Chondrocyte (in vitro differentiated cells): ENCODE measurements around the gene MAB21L4. TPM values are rescaled to one million over a fixed set of nuclear protein-coding genes. Genes with fewer than 3 reads are reported as not detected.

Experiments
- DNase-seq: peaks from one replicate; pipeline ENCODE4 v3.0.0; 2021; ENCODE audit warnings: mixed read lengths, low spot score
- H3K27ac Mint-ChIP-seq: one replicate; pipeline ENCODE4 v1.8.0; 2021; ENCODE audit warnings: mild to moderate bottlenecking, moderate library complexity, mixed read lengths; ENCODE audit not compliant: unreplicated experiment
- H3K27me3 Mint-ChIP-seq: 2 replicates; pipeline ENCODE4 v1.8.0; 2021; ENCODE audit warnings: low read depth, mixed read lengths
- H3K36me3 Mint-ChIP-seq: 2 replicates; pipeline ENCODE4 v1.8.0; 2021; ENCODE audit warnings: low read depth, mixed read lengths
- H3K4me1 Mint-ChIP-seq: 2 replicates; pipeline ENCODE4 v1.8.0; 2021; ENCODE audit warnings: low read depth, mild to moderate bottlenecking, mixed read lengths
- H3K4me3 Mint-ChIP-seq: one replicate; pipeline ENCODE4 v1.8.0; 2021; ENCODE audit warnings: mild to moderate bottlenecking, moderate library complexity, mixed read lengths; ENCODE audit not compliant: unreplicated experiment
- H3K9me3 Mint-ChIP-seq: 2 replicates; pipeline ENCODE4 v1.8.0; 2021; ENCODE audit warnings: low read depth, mixed read lengths
- long read RNA-seq: library from polyadenylated mRNA; stranded (forward); transcript quantifications from one replicate; pipeline ENCODE4 v2.0.0, GENCODE V29; 2021
- total RNA-seq: library from RNA; stranded (reverse); gene quantifications from 3 replicates; pipeline ENCODE4 v1.2.1, GENCODE V29; 2021
- TF ChIP-seq, protein P1 (sequence below): fragments of 200-600 bp; sonication (generic); IDR thresholded peaks from 2 replicates; pipeline ENCODE4 v1.5.0; 2021; ENCODE audit warnings: antibody characterized with exemption, mild to moderate bottlenecking, moderate library complexity

Gene MAB21L4
- total RNA-seq = not detected in 3 replicates
- long read RNA-seq = 0 reads

DNA sequence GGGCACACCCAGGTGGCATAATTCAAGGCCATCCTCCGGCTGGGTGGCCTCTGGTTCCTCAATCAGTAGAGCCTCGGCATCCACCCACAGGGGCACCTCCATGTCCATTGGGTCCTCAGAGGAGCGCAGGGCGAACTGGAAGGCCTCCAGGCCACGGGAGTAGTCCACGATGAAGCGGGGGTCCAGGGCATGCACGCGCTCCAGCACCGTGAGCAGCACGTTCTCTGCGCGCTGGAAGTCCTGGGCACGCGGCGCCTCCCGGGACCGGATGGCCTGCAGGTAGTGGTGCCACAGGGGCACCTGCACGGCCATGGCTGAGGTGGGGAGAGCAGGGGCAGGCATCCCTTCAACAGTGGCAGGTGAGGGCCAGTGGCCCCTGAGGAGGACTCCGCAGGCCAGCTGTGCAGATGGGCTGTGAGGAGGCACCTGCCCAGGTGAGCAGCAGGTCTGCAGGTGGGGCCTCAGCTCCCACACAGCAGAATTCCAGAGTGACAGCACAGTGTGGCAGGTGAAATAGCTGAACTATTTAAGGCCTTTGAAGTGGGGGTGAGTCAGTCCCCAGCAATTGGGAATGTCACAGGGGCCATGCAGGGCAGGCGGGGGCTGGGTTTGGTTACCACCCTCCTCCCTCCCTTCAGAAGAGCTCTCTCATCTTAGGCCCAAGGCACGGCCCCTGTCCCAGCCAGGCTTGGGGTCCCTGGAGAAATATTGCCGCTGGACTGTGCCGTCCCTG, at the start of gene MAB21L4:
TSS of gene MAB21L4 (minus strand) at position 501 of the 733 bp plus-strand sequence. CDS start at position 342, 159 bp downstream.
- H3K9me3 Mint-ChIP-seq = peaks cover 2% of the 10 kb centered on the region
- TF ChIP-seq, protein P1, sequence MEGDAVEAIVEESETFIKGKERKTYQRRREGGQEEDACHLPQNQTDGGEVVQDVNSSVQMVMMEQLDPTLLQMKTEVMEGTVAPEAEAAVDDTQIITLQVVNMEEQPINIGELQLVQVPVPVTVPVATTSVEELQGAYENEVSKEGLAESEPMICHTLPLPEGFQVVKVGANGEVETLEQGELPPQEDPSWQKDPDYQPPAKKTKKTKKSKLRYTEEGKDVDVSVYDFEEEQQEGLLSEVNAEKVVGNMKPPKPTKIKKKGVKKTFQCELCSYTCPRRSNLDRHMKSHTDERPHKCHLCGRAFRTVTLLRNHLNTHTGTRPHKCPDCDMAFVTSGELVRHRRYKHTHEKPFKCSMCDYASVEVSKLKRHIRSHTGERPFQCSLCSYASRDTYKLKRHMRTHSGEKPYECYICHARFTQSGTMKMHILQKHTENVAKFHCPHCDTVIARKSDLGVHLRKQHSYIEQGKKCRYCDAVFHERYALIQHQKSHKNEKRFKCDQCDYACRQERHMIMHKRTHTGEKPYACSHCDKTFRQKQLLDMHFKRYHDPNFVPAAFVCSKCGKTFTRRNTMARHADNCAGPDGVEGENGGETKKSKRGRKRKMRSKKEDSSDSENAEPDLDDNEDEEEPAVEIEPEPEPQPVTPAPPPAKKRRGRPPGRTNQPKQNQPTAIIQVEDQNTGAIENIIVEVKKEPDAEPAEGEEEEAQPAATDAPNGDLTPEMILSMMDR = no peak
- H3K4me3 Mint-ChIP-seq = no peak within 1 kb of the TSS

DNA sequence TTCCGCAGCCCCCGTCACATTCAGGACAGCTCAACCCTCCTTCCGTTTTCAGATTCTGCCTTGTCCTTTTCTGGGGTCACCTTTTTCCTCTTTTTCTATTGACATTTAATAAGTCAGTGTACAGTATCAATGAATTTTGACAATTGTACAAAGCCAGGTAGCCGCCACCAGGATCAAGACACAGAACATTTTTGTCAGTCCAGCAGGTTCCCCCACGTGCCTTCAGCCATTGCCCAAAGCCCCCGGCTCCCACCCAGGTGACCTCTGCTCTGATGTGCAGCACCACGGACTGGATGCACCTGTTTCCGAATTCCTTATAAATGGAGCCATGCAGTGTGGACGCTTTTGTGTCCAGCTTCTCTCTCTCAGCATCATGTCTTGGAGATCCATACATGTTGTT, 40.1 kb upstream of the MAB21L4 start:
- H3K4me3 Mint-ChIP-seq = no peak overlapping the region
- no peak overlapping the region for H3K27ac Mint-ChIP-seq
- DNase-seq = peak; percentile 60
- peaks cover 9% of the 10 kb centered on the region for H3K36me3 Mint-ChIP-seq
- H3K27me3 Mint-ChIP-seq = peaks cover 50% of the 10 kb centered on the region
- TF ChIP-seq, protein P1 = no peak
- H3K9me3 Mint-ChIP-seq = peaks cover 24% of the 10 kb centered on the region
- no peaks in the 10 kb centered on the region for H3K4me1 Mint-ChIP-seq

More for the DNA sequence above, at the start of gene MAB21L4:
- Mint-ChIP-seq H3K36me3 (no peaks in the 10 kb centered on the region), H3K4me1 (peaks cover 4% of the 10 kb centered on the region), H3K27ac (no peak within 1 kb of the TSS), H3K27me3 (peaks cover 14% of the 10 kb centered on the region)
- no peak for DNase-seq

DNA sequence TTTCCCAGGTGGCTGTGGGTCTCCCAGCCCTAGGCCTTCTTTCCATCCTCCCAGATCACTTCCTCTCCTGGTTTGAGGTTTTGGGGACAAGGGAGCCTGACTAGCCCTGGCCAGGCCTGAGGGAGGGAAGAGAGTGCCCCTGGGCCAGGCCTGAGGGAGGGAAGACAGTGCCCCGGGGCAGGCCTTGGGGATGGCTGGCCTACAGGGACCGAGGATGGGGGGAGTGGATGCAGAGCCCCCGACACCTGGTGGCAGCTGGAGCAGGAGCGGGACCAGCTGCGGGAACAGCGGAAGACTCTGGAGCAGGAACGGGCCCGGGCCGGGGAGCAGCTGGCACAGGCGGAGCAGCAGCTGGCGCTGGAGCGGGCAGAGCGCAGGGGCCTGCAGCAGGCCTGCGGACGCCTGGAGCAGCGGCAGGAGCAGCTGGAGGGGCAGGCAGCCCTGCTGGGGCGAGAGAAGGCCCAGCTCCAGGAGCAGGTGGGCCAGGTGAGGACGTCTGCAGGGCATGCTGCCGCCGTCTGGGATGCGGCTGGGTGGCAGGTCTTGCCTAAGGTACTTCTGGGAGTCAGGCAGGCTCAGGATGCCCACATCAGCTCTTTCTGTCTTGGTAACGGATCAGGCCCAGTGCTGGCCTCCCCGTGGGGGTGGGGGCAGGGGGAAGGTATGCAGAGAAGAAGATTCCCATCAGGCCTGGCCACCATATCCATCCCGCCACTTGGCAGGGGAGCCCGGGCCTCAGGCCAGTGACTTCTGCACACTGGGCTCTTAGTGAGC, 39.3 kb upstream of the MAB21L4 start:
- Mint-ChIP-seq H3K4me3 (no peak overlapping the region), H3K27me3 (peaks cover 44% of the 10 kb centered on the region), H3K27ac (no peak overlapping the region), H3K4me1 (no peaks in the 10 kb centered on the region), H3K9me3 (peaks cover 21% of the 10 kb centered on the region), H3K36me3 (peaks cover 6% of the 10 kb centered on the region)
- TF ChIP-seq, protein P1 = no peak
- peak; percentile 88 for DNase-seq

DNA sequence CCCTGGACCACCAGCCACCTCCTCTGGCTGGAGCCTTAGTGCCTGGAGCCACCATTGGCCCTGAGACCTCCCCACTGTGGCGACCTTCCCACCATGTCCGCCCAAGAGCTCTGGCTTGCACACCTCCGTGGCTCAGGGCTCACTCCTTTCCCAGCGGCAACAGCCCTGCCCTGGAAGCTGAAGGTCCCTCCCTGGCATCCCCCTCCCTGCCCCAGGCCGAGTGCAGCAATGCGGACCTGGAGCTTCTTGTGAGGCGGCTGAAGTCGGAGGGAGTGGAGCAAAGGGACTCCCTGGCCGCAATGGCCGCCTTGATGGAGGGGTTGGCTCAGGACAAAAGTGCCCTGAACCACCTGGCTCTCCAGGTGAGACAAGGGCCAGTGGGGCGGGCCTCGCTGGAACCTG, 38.7 kb upstream of the MAB21L4 start:
- no peak overlapping the region for H3K4me3 Mint-ChIP-seq
- H3K9me3 Mint-ChIP-seq = peaks cover 21% of the 10 kb centered on the region
- peaks cover 41% of the 10 kb centered on the region for H3K27me3 Mint-ChIP-seq
- no peaks in the 10 kb centered on the region for H3K4me1 Mint-ChIP-seq
- TF ChIP-seq, protein P1 = no peak
- DNase-seq = no peak
- H3K36me3 Mint-ChIP-seq = peaks cover 6% of the 10 kb centered on the region
- no peak overlapping the region for H3K27ac Mint-ChIP-seq

DNA sequence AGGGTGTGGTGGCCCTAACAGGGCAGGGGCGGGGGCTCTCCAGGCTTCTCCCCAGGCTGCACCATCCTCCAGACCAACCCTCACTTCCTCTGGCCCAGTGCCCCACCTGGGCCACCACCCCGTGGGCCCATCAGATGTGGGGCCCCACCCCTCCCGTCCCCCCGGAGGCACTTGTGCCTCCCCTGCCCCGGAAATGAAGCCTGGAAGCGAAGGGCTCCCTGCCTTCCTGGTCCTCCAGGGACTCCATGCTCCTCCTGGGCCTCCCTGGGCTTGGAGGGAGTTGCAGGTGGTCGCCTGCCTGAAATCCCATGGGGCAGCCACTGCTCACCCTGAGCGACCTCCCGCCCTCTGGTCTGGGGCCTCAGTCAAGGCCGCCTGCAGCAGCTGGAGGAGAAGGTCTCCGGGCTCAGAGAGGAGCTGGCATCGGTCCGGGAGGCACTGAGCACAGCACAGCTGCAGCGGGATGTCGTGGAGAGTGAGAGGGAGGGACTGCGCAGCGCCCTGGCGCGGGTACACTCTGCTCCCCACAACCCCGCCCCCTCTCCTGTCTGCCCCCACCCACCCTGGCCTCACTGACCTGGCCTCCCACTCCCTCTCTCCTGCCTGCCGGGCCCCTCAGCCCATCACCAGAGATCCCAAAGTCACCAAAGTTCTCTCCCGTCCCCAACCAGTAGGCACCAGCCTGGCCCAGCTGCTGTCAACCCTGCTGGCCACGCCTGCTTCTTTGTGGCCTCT, 38.2 kb upstream of the MAB21L4 start:
- H3K9me3 Mint-ChIP-seq = peaks cover 21% of the 10 kb centered on the region
- no peak overlapping the region for H3K4me3 Mint-ChIP-seq
- peaks cover 6% of the 10 kb centered on the region for H3K36me3 Mint-ChIP-seq
- H3K27ac Mint-ChIP-seq = no peak overlapping the region
- no peaks in the 10 kb centered on the region for H3K4me1 Mint-ChIP-seq
- TF ChIP-seq, protein P1 = no peak
- H3K27me3 Mint-ChIP-seq = peaks cover 40% of the 10 kb centered on the region
- peak; percentile 89 for DNase-seq
